PFSK-1 (cell line): Measurements from ENCODE around the gene HOXA4.

Experiments used
- POLR2AphosphoS5 ChIP-seq: IDR thresholded peaks from 2 replicates; pipeline ENCODE4 v1.6.1; 2012; ENCODE audit warnings: low read depth, mild to moderate bottlenecking, control low read depth, low read length, moderate library complexity
- TAF1 ChIP-seq: IDR thresholded peaks from 2 replicates; pipeline ENCODE4 v1.6.1; 2012; ENCODE audit warnings: low read length, control low read depth, borderline replicate concordance; ENCODE audit not compliant: insufficient read depth

GRCh38 chr7:27111042-27111750 is 19.4 kb downstream of the HOXA4 start:
- no peak for TF ChIP-seq TAF1
- TF ChIP-seq POLR2AphosphoS5 = no peak
